GM21390 (cell line): ENCODE results near the gene GPN1.
"Not testable (repeated sequence)": the region's sequence is repeated elsewhere in the genome, so short reads cannot be mapped to it uniquely, and the experiment has no call there.

ENCODE experiments used
- ATAC-seq: cut with Tn5 transposase; IDR thresholded peaks from one replicate; pipeline ENCODE4 v1.9.1; 2021; ENCODE audit not compliant: unreplicated experiment

The GPN1 gene

GRCh38 chr2:27667446-27667845 is 38.6 kb downstream of the GPN1 start:
- no peak for ATAC-seq

GRCh38 chr2:27671235-27671634 is 42.4 kb downstream of the GPN1 start:
- ATAC-seq: no peak

- ATAC-seq: no peak
Observed at GRCh38 chr2:27672723-27673486, 44.1 kb downstream of the GPN1 start.

GRCh38 chr2:27680571-27680970 is 51.7 kb downstream of the GPN1 start:
- no peak for ATAC-seq

- no peak for ATAC-seq
Observed at GRCh38 chr2:27681841-27682240, 53.0 kb downstream of the GPN1 start.

- ATAC-seq: not testable (repeated sequence)
Observed at GRCh38 chr2:27682334-27682771, 53.5 kb downstream of the GPN1 start.

- ATAC-seq: peak; percentile 82
Observed at GRCh38 chr2:27683390-27684071, 54.7 kb downstream of the GPN1 start.

GRCh38 chr2:27685006-27685405 is 56.2 kb downstream of the GPN1 start:
- ATAC-seq: not testable (repeated sequence)

GRCh38 chr2:27685577-27685976 is 56.7 kb downstream of the GPN1 start:
- no peak for ATAC-seq

- ATAC-seq: no peak
Observed at GRCh38 chr2:27687232-27687631, 58.4 kb downstream of the GPN1 start.

- no peak for ATAC-seq
Observed at GRCh38 chr2:27689424-27689823, 60.6 kb downstream of the GPN1 start.

GRCh38 chr2:27690052-27690451 is 61.2 kb downstream of the GPN1 start:
- no peak for ATAC-seq

- no peak for ATAC-seq
Observed at GRCh38 chr2:27697660-27698059, 68.8 kb downstream of the GPN1 start.
